ENCODE measurements around the gene GABPB1.
A peak's percentile ranks its signal among the peaks of the same experiment; 100 is the strongest.

GABPB1 gene

DNA sequence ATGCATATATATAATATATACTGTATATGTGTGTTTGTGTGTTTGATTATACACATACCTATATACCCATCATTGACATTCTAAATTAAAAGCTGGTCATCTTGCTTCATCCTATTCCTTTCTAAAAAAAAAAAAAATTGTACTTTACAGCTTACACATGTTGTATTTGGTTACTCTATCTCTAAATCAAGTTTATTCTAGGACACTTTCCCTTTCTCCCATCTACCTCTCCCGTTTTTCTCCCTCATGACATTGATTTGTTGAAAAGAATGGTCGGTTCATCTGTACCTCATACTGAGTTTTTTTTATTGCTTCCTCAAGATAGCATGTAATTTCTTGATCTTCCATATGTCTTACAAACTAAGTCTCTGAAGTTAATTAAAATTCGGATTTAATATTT is 26.9 kb downstream of the GABPB1 start:
- no peak for DNase-seq (ENCODE audit: low read depth)
- H3K4me3 ChIP-seq (ENCODE audit: low read length) = no peak overlapping the region
- TF ChIP-seq, protein P1, sequence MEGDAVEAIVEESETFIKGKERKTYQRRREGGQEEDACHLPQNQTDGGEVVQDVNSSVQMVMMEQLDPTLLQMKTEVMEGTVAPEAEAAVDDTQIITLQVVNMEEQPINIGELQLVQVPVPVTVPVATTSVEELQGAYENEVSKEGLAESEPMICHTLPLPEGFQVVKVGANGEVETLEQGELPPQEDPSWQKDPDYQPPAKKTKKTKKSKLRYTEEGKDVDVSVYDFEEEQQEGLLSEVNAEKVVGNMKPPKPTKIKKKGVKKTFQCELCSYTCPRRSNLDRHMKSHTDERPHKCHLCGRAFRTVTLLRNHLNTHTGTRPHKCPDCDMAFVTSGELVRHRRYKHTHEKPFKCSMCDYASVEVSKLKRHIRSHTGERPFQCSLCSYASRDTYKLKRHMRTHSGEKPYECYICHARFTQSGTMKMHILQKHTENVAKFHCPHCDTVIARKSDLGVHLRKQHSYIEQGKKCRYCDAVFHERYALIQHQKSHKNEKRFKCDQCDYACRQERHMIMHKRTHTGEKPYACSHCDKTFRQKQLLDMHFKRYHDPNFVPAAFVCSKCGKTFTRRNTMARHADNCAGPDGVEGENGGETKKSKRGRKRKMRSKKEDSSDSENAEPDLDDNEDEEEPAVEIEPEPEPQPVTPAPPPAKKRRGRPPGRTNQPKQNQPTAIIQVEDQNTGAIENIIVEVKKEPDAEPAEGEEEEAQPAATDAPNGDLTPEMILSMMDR (IDR thresholded peaks at IDR 0.05; ENCODE audit: insufficient read depth, low read depth, low read length, missing control alignments) = no peak

DNA sequence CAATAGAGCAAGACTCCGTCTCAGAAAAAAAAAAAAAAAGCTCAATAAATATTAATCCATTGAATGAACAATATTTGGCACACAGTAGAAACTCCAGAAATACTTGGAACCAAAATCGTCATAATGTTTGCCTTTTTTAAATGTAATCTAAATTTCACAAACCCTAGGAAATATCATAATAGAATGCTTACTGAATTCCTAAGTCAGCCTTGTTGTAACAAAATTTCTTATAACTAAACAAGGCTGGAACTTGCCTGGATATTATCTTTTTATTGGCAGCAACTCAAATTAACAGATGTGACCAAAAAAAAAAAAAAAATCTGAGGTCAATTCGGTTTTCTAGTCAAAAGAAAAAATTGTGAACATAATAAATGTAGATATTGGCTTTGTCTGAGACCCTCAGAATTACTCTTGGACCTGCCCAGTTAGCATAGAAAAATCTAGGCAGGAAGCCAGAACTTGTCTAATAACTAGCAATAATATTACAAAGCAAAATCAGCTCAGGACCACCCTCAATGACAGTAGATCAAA is 33.3 kb downstream of the GABPB1 start:
- no peak overlapping the region for H3K4me3 ChIP-seq (ENCODE audit: low read length)
- TF ChIP-seq, protein P1 (IDR thresholded peaks at IDR 0.05; ENCODE audit: insufficient read depth, low read depth, low read length, missing control alignments) = no peak
- no peak for DNase-seq (ENCODE audit: low read depth)

DNA sequence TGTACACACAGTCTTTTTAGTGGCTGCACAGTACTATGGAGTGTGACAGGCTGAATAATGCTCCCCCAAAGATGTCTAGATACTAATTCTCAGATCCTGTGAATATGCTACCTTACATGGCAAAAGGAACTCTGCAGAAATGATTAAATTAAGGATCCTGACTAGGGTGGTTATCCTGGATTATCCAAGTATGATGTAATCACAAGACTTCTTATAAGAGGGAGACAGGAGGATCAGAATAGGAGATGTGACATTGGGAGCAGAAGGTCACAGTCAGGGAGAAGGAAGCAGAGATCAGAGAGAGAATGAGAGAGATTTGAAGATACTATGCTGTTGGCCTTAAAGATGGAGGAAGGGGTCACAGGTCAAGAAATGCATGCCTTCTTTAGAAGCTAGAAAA is 34.5 kb downstream of the GABPB1 start:
- DNase-seq (ENCODE audit: low read depth) = no peak
- TF ChIP-seq, protein P1 (IDR thresholded peaks at IDR 0.05; ENCODE audit: insufficient read depth, low read depth, low read length, missing control alignments) = no peak
- no peak overlapping the region for H3K4me3 ChIP-seq (ENCODE audit: low read length)

DNA sequence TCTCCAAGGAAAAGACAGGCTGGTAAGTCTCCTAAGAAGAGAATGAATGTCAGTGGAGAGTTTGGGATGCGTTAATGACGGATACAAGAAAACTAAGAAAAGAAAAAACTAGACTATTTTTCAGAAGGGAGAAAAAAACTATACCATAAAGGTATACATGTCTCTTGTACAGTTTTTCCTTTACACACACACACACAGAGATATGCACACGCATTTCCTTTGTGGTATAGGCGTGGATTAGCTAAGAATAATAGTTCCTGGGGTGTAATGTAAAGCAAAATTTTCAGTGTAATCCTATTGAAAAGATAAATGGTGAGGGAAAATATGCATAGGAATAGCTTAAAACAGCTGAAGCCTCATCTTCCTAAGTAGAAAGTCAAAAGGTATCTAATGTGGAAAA is 36.3 kb downstream of the GABPB1 start:
- H3K4me3 ChIP-seq (ENCODE audit: low read length) = no peak overlapping the region
- DNase-seq (ENCODE audit: low read depth) = no peak
- TF ChIP-seq, protein P1 (IDR thresholded peaks at IDR 0.05; ENCODE audit: insufficient read depth, low read depth, low read length, missing control alignments) = no peak

DNA sequence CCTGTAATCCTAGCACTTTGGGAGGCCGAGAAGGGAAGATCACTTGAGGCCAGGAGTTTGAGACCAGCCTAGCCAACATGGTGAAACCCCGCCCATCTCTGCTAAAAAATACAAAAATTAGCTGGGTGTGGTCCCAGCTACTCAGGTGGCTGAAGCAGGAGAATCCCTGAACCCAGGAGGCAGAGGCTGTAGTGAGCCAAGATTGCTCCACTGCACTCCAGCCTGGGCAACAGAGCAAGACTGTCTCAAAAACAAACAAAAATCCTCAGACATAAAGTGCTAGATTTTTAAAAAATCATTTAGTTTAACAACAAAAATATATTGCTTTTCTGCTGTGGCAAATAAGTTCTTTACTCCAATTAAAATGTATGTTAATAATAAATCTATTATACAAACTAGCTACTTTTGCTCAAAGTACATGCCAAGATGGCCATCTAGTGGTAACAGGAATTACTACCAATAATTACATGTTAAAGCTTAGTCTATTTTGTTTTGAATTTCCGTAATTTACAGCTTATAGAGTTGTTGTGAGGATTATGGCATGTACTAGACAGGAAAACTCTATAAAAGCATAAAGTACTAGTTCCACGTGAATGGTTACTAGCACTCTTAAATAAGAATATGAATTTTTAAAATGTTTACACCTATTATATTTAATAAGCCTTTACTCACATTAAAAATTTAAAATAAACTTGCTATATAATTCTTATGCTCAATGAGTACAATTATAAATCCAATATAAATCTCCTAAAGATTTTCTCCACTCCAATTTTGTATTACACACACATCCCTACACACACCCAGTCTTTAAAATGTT is 39.0 kb downstream of the GABPB1 start:
- TF ChIP-seq, protein P1 (IDR thresholded peaks at IDR 0.05; ENCODE audit: insufficient read depth, low read depth, low read length, missing control alignments) = peak; percentile 54
- no peak overlapping the region for H3K4me3 ChIP-seq (ENCODE audit: low read length)
- DNase-seq (ENCODE audit: low read depth) = peak; percentile 62

DNA sequence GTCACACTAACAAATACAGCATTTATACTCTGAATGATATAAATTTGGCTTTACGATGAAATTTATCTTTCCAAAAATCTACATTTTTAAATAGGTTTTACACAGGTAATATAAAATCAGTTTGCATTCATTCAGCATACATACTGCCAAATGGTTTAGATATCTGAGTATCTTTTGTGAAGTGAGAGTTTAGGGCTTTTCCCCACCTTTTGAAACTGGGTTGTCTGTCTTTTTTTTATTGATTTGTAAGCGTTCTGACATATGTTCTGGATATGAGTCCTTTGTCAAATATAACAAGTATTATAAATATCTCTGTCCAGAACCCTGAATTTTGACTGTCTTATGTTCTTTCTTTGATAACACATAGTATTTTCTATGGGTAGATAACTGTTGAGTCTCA is 42.4 kb downstream of the GABPB1 start:
- no peak for DNase-seq (ENCODE audit: low read depth)
- H3K4me3 ChIP-seq (ENCODE audit: low read length) = no peak overlapping the region
- TF ChIP-seq, protein P1 (IDR thresholded peaks at IDR 0.05; ENCODE audit: insufficient read depth, low read depth, low read length, missing control alignments) = no peak

DNA sequence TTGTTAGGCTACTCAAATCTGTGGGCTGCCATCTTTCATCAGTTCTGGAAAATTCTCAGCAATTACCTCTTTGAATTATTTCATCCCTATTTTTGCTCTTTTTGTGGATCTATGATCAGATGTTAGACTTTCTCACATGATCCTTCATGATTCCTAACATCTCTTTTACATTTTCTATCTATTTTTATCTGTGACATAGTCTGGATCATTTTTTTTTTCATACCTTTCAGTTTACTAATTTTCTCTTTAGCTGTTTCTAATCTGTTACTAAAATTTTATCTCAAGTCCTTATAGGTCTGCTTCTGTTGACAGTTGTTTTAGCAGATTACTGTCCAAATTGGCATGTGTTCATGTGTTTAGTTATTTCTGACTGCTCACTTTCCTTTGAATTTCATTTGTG is 47.2 kb downstream of the GABPB1 start:
- DNase-seq (ENCODE audit: low read depth) = no peak
- TF ChIP-seq, protein P1 (IDR thresholded peaks at IDR 0.05; ENCODE audit: insufficient read depth, low read depth, low read length, missing control alignments) = no peak
- H3K4me3 ChIP-seq (ENCODE audit: low read length) = no peak overlapping the region
